Urinary bladder (tissue), 4 donors: Measurements from ENCODE around the gene IZUMO3. TPM values are rescaled to one million over a fixed set of nuclear protein-coding genes. Genes with fewer than 3 reads are reported as not detected.
"Not testable (repeated sequence)": the region's sequence is repeated elsewhere in the genome, so short reads cannot be mapped to it uniquely, and the experiment has no call there.

Experiments used
- DNase-seq: peaks from one replicate; pipeline ENCODE4 v3.0.0-alpha.2; 2015; ENCODE audit errors: extremely low spot score
- H3K27ac ChIP-seq: one replicate; pipeline ENCODE4 v1.5.1; 2013; ENCODE audit warnings: low read depth, mild to moderate bottlenecking, moderate library complexity
- H3K36me3 ChIP-seq: one replicate; pipeline ENCODE4 v1.6.1; 2013; ENCODE audit warnings: mild to moderate bottlenecking, moderate library complexity; ENCODE audit not compliant: insufficient read depth
- H3K4me1 ChIP-seq: one replicate; pipeline ENCODE4 v1.6.1; 2013; ENCODE audit warnings: mild to moderate bottlenecking, moderate library complexity; ENCODE audit not compliant: insufficient read depth
- H3K4me3 ChIP-seq: one replicate; pipeline ENCODE4 v1.5.1; 2013; ENCODE audit warnings: low read depth, low read length
- WGBS: extraction: QIAGEN DNeasy Blood & Tissue Kit; methylation state at CpG from one replicate; pipeline ENCODE4 v1.1.7; 2013; 5-methylcytosine and 5-hydroxymethylcytosine counted together
- polyA plus RNA-seq: library from polyadenylated mRNA; stranded (reverse); fragments of 200-250 nt; gene quantifications from one replicate; pipeline ENCODE4 v1.2.3, GENCODE V29; 2013
- total RNA-seq: library from RNA; depleted of rRNA; stranded (reverse); fragments of >200 nt; gene quantifications from one replicate; pipeline ENCODE4 v1.2.3, GENCODE V29; 2014
- donor health status: healthy with polysubstance abuse.
- donor health status: healthy.

The IZUMO3 gene, protein sequence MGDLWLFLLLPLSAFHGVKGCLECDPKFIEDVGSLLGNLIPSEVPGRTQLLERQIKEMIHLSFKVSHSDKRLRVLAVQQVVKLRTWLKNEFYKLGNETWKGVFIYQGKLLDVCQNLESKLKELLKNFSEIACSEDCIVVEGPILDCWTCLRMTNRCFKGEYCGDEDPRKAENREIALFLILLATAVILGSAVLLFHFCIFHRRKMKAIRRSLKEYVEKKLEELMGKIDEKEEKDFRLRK
- total RNA-seq: not detected
- polyA plus RNA-seq: not detected

DNA sequence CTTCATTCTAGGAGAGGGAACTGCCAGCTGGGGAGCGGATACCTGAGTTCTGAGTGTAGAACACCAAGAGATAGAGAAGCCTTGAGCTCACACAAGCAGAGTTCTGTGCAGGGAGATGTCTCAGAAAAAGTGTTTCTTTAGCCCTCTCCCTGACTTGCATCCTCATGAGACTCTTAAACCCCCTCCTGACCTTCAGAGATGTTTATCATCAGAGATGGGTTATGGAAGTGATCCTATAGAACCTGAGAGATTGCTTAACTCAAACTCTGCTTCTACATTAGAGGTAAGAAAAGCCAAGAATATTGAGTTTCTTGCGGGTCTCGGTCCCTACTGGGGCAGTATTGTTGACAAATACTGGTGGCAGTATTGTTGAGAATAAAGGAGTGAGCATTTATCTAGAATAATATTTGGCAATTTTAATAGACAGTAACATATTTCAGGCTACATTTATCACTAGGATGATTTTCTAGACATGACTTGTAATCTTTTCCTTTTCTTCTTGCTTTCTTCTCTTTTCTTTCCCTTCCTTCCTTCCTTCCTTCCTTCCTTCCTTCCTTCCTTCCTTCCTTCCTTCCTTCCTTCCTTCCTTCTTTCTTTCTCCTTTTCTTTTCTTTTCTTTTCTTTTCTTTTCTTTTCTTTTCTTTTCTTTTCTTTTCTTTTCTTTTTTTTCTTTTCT lies at the start of gene IZUMO3:
Gene IZUMO3, minus strand, starts transcription at position 51 of the 676 bp plus-strand sequence. CDS start 248 bp downstream, outside the sequence.
- no peaks in the 10 kb centered on the region for H3K36me3 ChIP-seq
- DNase-seq: no peak
- H3K4me3 ChIP-seq: no peak within 1 kb of the TSS
- H3K27ac ChIP-seq: no peak within 1 kb of the TSS
- H3K4me1 ChIP-seq: no peaks in the 10 kb centered on the region
- 91% methylated on average over 3 of the region's 3 CpGs for WGBS

DNA sequence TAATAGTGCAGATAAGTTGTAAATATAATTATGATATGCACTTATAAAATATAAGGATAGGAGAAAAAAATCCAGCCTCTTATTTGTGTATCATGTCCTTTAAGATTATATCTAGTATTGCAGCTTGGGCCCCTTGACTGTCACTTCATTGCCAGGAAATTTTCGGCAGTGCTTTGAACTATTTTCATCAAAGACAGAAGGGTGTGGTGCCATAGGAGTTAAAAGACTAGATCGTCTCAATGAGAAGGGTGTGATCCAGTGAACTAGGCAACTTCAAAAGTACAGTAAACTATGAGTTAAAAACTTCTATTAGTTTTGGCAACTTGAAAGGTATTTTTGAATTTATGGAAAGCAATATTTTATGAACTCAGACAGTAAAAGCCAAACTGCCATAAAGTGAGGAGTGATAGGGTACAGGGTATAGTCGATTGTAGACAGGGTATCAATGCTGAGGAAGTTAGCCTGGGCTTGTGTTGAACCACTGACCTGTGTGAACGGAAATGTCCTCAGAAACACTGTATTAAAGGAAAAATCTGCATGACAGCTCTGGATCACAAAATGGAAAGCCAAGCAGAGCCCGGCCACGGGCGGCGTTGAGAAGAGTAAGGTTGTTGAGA lies 48.6 kb upstream of the IZUMO3 start:
- H3K4me3 ChIP-seq: no peak overlapping the region
- no peaks in the 10 kb centered on the region for H3K36me3 ChIP-seq
- DNase-seq: no peak
- no peaks in the 10 kb centered on the region for H3K4me1 ChIP-seq
- no peak overlapping the region for H3K27ac ChIP-seq
- WGBS: 73% methylated on average over 8 of the region's 8 CpGs

DNA sequence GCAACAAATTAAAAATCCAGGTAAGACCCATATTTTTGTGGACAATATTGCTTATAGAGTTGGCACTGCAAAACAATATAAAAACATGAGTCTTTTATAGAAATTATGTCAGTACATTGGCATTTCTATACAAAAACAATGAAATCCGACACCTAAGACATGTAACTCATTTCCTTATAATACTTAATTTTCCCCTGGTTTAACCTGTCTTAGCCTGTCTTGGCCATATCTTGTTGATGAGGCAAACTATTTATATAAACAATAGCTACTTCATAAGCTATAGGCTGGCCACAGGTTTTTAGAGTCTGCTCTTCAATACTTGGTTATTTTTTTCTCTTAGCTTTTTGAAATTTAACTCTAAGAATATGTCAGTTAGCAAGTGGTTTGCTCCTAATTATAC lies 44.7 kb upstream of the IZUMO3 start:
- WGBS: 76% methylated on average over 1 of the region's 1 CpG
- no peak overlapping the region for H3K4me3 ChIP-seq
- no peaks in the 10 kb centered on the region for H3K36me3 ChIP-seq
- no peak for DNase-seq
- H3K27ac ChIP-seq: no peak overlapping the region
- no peaks in the 10 kb centered on the region for H3K4me1 ChIP-seq

DNA sequence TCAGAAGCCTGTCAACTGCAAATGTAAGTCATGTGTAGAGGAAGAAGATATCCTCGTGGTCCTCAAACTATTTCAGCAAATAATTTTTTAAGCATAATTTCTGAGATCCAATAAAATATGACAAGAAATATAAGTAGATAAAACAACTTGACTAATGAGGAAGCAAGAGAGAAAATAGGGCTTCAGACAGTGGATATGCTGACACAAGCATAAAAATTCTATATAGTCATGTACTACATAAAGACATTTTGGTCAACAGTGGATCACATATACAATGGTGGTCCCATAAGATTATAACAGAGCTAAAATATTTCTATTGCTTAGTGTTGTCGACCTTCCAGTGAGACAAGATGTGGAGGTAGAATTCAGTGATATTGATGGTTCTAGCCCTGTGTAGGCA lies 42.2 kb upstream of the IZUMO3 start:
- DNase-seq: no peak
- Histone ChIP-seq H3K4me3 (no peak overlapping the region), H3K27ac (no peak overlapping the region), H3K36me3 (no peaks in the 10 kb centered on the region), H3K4me1 (no peaks in the 10 kb centered on the region)
- WGBS: 69% methylated on average over 2 of the region's 2 CpGs

DNA sequence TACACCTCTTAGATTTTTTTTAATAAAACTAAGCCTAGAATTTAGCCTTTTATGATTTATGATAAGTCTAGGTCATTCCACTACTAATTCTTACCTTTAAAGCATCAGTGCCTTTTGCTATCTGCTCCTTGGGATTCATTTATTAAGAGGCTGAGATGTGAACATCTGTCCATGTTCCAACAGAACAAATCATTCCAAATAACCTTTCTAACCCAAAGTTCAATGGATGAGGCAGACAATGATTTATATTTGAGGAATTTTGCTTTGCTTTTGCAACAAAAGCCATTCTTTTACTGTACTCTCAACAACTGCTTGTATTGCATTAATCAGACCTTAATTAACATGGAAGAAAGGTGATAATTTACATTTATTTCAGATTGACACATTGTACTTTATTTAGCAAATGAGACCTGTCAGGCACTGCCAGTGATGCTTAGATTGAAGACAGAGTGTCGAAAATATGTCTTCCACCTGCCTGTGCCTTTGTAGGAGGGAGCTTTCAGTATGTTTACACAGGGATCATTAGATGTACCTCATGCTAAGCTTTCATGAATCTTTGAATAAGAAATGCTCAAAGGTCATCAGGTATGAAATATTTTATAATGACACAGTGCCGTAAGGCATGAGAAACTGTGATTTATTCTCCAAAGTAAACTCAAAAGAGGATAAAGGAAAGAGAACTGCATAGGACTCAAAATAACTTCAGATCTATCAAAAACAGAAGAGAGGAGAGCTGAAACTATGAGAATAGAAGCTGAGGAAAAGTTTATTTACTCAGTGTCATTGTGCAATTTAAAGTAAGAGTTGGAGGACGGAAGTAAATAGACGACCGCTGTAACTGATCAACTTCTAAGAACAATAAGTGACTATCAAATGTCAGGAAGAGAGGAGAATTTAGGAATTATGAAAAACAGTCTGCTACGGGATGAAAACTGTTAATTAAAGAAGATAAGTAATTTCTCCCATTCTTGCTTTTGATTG lies 36.7 kb upstream of the IZUMO3 start:
- 79% methylated on average over 6 of the region's 6 CpGs for WGBS
- DNase-seq: no peak
- H3K4me3 ChIP-seq: no peak overlapping the region

DNA sequence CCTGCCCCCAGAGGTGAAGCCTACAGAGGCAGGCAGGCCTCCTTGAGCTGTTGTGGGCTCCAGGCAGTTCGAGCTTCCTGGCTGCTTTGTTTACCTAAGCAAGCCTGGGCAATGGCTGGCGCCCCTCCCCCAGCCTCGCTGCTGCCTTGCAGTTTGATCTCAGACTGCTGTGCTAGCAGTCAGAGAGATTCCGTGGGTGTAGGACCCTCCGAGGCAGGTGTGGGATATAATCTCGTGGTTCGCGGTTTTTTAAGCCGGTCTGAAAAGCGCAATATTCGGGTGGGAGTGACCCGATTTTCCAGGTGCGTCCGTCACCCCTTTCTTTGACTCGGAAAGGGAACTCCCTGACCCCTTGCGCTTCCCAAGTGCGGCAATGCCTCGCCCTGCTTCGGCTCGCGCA lies 34.3 kb upstream of the IZUMO3 start:
- not testable (repeated sequence) for DNase-seq, H3K4me3 ChIP-seq, H3K4me1 ChIP-seq, H3K36me3 ChIP-seq, H3K27ac ChIP-seq
- 77% methylated on average over 20 of the region's 21 CpGs for WGBS

More for the DNA sequence above, 36.7 kb upstream of the IZUMO3 start:
- no peaks in the 10 kb centered on the region for H3K36me3 ChIP-seq
- H3K4me1 ChIP-seq: no peaks in the 10 kb centered on the region
- no peak overlapping the region for H3K27ac ChIP-seq

DNA sequence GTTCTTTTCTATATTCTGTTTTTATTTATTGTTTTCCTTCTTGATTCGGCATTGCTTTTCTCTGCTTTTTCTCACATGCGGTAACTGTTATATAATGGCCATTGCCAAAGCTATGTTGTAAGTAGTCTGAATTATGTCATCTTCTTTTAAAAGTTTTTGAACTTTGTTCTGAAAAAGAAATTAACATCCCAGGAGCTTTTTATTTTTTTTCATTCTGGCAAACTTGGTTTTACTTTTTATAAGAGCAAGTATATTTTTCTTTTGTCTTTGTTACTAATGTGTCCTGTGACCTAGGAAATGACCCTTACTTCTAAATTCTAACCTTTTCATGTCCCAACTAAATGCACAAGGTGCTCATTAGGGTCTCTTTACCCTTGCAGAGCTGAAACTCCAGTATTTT lies 26.7 kb upstream of the IZUMO3 start:
- Histone ChIP-seq H3K4me3 (no peak overlapping the region), H3K36me3 (no peaks in the 10 kb centered on the region), H3K4me1 (no peaks in the 10 kb centered on the region), H3K27ac (no peak overlapping the region)
- WGBS: 90% methylated on average over 2 of the region's 2 CpGs
- no peak for DNase-seq

DNA sequence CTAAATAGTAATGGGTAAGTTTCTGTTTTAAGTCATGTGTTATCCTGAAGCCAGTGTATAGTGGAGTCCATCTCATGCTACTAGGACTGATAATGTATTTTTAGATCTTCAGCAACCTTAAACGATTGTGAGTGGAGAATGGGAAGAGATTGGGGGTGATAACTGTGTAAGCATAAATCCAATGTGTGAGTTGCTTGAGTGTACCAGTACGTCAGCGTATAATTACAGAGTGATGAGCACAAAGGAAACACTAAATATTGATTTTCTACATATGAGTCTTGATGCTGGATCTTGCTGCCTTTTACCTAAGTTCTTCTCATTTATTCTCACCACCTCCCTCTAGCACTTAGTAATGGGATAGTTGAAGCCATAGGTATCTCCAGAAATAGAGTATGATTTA lies 16.3 kb upstream of the IZUMO3 start:
- no peak for DNase-seq
- no peak overlapping the region for H3K4me3 ChIP-seq
- no peaks in the 10 kb centered on the region for H3K36me3 ChIP-seq
- H3K4me1 ChIP-seq: no peaks in the 10 kb centered on the region
- H3K27ac ChIP-seq: no peak overlapping the region
- 89% methylated on average over 3 of the region's 3 CpGs for WGBS

DNA sequence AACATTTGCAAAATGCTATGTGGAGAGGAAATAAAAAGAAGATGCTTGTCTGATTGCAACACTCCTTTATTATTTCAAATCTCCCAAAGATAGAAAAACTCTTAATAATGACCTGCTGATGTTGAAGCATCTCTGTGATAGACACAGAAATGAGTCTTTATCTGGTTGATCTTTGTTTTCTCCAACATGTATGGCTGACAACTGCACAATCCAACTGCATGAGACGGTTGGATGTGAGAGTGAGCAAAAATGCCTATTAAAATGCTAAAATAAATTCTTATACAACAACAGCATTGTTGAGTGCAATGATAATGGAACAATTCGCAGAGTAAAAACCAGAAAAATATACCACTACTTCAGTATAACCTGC lies 7.5 kb upstream of the IZUMO3 start:
- DNase-seq: no peak
- Histone ChIP-seq H3K4me1 (no peaks in the 10 kb centered on the region), H3K27ac (no peak overlapping the region), H3K36me3 (no peaks in the 10 kb centered on the region), H3K4me3 (no peak overlapping the region)
- 78% methylated on average over 2 of the region's 2 CpGs for WGBS

DNA sequence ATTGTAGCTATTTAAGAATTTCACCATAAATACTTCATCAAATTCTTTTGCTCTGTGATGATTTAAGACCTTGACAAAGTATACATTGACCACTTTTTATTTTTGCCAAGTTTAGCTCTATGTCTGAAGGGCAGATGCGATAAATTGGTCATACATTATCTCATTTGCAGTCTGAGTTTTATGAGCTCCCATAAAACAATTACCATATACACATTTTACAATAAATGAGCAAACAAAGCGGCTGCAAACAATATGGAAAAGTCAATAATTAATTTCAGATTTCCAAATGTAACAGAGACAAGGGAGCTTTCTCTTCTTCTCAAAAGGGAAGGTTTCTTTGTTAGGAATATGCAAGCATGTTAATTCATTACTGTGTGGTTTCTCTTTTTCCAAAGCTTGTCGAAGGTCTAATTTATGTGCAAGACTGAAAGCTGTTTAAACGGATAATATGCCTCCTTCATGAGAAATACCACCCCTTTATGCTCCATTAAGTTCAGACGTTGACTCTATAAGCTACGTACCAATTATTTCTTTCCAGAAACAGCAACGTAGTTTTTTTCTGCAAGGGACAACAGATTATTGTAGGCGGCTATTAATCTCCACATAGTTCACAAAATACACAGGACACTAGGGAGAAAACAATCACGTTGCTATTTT lies 7.0 kb upstream of the IZUMO3 start:
- Histone ChIP-seq H3K27ac (no peak overlapping the region), H3K4me1 (no peaks in the 10 kb centered on the region), H3K36me3 (no peaks in the 10 kb centered on the region), H3K4me3 (no peak overlapping the region)
- WGBS: 63% methylated on average over 9 of the region's 9 CpGs
- DNase-seq: no peak

DNA sequence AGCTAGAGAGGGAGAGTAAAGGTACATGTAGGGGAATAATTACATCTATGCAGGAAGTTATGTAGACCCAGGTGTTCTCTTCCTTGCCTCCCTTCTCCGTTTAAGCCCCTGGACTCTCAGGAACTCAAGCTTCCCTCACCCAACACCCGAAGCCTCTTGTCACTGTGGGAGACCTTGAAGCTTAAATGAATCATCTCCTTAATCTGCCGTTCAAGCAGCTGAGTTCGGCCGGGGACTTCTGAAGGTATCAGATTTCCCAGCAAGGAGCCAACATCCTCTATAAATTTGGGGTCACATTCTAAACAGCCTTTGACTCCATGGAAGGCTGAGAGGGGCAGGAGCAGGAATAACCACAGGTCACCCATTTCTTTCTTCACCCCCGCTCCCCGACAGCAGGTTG lies 412 bp downstream of the IZUMO3 start:
- Histone ChIP-seq H3K36me3 (no peaks in the 10 kb centered on the region), H3K4me3 (no peak overlapping the region), H3K4me1 (no peaks in the 10 kb centered on the region), H3K27ac (no peak overlapping the region)
- DNase-seq: no peak
- WGBS: 42% methylated on average over 7 of the region's 7 CpGs

DNA sequence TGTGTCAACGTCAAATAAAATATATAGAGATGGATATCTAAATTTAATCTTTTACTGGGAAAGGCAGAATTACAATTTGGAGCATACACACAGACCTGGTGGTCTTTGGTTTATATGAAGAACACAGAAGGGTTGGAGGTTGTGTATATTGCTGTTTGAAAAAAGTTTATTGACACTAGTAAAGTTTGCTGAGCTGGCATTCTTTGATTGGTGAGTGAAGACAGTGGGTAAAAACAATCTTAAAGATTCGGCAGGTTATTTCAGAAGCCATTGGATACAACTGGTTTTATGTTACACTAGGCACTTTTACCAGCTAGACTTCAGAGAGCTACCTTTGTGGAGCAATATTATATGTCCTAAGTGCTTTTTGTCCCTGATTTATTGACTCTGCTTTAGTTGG lies 27.2 kb downstream of the IZUMO3 start:
- DNase-seq: no peak
- Histone ChIP-seq H3K4me1 (no peaks in the 10 kb centered on the region), H3K4me3 (no peak overlapping the region), H3K27ac (no peak overlapping the region), H3K36me3 (no peaks in the 10 kb centered on the region)
- 65% methylated on average over 2 of the region's 2 CpGs for WGBS

DNA sequence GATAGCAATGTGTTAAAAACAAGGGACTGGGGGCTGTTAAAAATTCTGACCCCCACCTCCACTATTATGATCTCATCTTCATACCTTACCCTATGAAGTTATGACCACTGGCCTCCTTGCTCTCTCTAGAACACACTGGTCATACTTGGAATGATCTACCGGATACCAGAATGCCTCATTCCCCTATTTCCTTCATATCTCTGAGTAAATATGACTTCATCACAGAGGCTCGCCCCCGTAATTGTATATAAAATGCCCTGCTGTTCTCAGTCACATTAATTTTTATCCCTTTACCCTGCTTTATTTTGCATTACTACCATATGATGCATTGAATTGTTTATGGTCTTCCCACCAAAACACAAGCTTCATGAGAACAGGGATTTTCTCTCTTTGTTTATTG lies 29.2 kb downstream of the IZUMO3 start:
- Histone ChIP-seq H3K4me1 (no peaks in the 10 kb centered on the region), H3K4me3 (no peak overlapping the region), H3K36me3 (no peaks in the 10 kb centered on the region), H3K27ac (no peak overlapping the region)
- DNase-seq: no peak
- WGBS: 77% methylated on average over 3 of the region's 3 CpGs
